NCI-H1417 treated with DMSO at 0.1 percent for 48 hours (cell line): ENCODE data around the gene SEMA3C.

Experiments used
- DNase-seq: peaks from one replicate; lab custom pipeline; 2025; lab: John Stamatoyannopoulos, UW

The SEMA3C gene

GRCh38 chr7:80775897-80776296 is 143.0 kb downstream of the SEMA3C start:
- DNase-seq: no peak

- DNase-seq: no peak
These were observed 143.4 kb downstream of the SEMA3C start for GRCh38 chr7:80775482-80775881.

- DNase-seq: no peak
These were observed 144.0 kb downstream of the SEMA3C start for GRCh38 chr7:80774843-80775242.

- no peak for DNase-seq
These were observed 144.9 kb downstream of the SEMA3C start for GRCh38 chr7:80773787-80774508.

GRCh38 chr7:80772347-80772993 is 146.4 kb downstream of the SEMA3C start:
- DNase-seq: no peak

- DNase-seq: no peak
These were observed 147.3 kb downstream of the SEMA3C start for GRCh38 chr7:80771523-80771922.

GRCh38 chr7:80770675-80771081 is 148.2 kb downstream of the SEMA3C start:
- no peak for DNase-seq

GRCh38 chr7:80770061-80770460 is 148.8 kb downstream of the SEMA3C start:
- no peak for DNase-seq

GRCh38 chr7:80768756-80769155 is 150.1 kb downstream of the SEMA3C start:
- DNase-seq: no peak

- no peak for DNase-seq
These were observed 151.2 kb downstream of the SEMA3C start for GRCh38 chr7:80767654-80768053.

GRCh38 chr7:80766724-80767123 is 152.1 kb downstream of the SEMA3C start:
- DNase-seq: no peak

GRCh38 chr7:80764132-80764531 is 154.7 kb downstream of the SEMA3C start:
- DNase-seq: no peak

- DNase-seq: no peak
These were observed 155.1 kb downstream of the SEMA3C start for GRCh38 chr7:80763704-80764103.

- no peak for DNase-seq
These were observed 155.6 kb downstream of the SEMA3C start for GRCh38 chr7:80763289-80763688.

- peak; percentile 57 for DNase-seq
These were observed 158.6 kb downstream of the SEMA3C start for GRCh38 chr7:80760292-80760691.

GRCh38 chr7:80752954-80753690 is 165.7 kb downstream of the SEMA3C start:
- no peak for DNase-seq

GRCh38 chr7:80749270-80749669 is 169.6 kb downstream of the SEMA3C start:
- no peak for DNase-seq

GRCh38 chr7:80748363-80749042 is 170.3 kb downstream of the SEMA3C start:
- peak; percentile 19 for DNase-seq

- no peak for DNase-seq
These were observed 177.9 kb downstream of the SEMA3C start for GRCh38 chr7:80740778-80741545.

GRCh38 chr7:80736371-80737125 is 182.3 kb downstream of the SEMA3C start:
- no peak for DNase-seq

GRCh38 chr7:80735330-80735729 is 183.5 kb downstream of the SEMA3C start:
- no peak for DNase-seq
